SU-DHL-6 (cell line): ENCODE results near the gene ERG.

Source experiments
- CTCF ChIP-seq: fragments of 200-600 bp; sonication (generic); IDR thresholded peaks from one replicate; pipeline ENCODE4 v1.5.1; 2017; ENCODE audit warnings: antibody characterized with exemption, mild to moderate bottlenecking, low read length, moderate library complexity; ENCODE audit not compliant: insufficient read depth, poor library complexity, severe bottlenecking
- EZH2phosphoT487 ChIP-seq: fragments of 200-600 bp; sonication (generic), shearing (Covaris generic); conservative IDR thresholded peaks from 2 replicates; pipeline ENCODE4 v1.6.1; 2018; ENCODE audit warnings: mild to moderate bottlenecking, antibody characterized with exemption, low read length, moderate library complexity, mixed read lengths

- TF ChIP-seq CTCF (no peak), EZH2phosphoT487 (no peak)
Observed at GRCh38 chr21:38474124-38474523, 24.2 kb downstream of the ERG start.
